HuH-7 (cell line): ENCODE results near the gene HRCT1.
"Not testable (repeated sequence)": the region's sequence is repeated elsewhere in the genome, so short reads cannot be mapped to it uniquely, and the experiment has no call there.

Experiments
- DNase-seq: peaks from one replicate; pipeline ENCODE4 v3.0.0; 2011; ENCODE audit warnings: low spot score

Gene HRCT1

DNA sequence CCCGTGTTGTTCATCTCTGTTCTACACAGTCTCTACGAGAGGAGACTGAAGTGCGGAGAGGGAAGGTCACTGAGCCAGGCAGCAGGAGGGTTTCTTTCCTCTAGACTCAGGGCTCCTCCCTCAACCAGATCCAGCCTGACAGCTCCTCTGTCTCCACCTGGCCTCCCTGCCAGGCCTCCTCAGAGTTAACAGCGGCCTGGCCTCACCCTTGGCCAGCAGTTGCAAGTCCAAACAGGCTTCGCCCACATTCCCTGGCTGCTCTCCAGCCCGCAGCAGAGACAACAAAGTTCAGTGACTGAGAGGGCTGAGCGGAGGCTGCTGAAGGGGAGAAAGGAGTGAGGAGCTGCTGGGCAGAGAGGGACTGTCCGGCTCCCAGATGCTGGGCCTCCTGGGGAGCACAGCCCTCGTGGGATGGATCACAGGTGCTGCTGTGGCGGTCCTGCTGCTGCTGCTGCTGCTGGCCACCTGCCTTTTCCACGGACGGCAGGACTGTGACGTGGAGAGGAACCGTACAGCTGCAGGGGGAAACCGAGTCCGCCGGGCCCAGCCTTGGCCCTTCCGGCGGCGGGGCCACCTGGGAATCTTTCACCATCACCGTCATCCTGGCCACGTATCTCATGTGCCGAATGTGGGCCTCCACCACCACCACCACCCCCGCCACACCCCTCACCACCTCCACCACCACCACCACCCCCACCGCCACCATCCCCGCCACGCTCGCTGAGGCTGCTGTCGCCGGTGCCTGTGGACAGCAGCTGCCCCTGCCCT, at the start of gene HRCT1:
Gene HRCT1, plus strand, starts transcription at position 291 of the 768 bp plus-strand sequence. Its CDS starts 86 bp downstream, at position 377.
- peak; percentile 71 for DNase-seq

DNA sequence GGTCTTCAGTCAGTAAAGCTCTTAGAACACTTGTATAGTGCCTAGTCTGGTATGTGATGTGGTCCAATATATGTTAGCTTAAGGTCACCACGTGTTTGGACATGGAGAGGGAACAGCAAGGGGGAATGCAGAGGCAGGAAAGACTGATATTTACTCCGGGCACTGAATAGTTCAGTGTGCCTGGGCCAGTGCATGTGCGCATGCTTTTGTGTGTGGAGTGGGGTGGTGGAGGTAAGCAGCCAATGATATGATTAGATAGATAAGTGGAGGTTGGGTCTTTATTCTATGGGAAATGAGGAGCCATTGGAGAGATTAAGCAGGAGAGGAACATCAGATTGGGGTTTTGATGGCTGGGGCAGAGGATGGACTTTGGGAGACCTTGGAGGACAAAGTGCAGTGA, 49.8 kb upstream of the HRCT1 start:
- no peak for DNase-seq

DNA sequence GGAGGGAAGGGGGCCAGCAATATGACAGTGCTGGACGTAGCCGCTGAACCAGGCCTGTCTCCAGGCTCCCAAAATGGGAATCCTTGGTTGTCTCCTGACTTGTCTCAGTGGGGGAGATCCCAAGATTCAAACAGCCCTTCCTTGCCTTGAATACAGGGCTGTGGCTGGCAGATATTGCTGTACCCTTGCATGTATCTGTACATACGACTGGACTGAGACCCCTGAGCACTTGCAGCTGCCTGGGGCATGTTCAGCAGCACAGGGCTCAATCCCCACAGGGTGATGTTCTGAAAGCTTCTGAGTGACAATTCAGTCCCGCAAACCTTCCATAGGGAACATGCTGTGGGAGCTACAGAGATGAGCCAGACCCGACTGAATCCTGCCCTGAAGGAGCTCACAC, 49.1 kb upstream of the HRCT1 start:
- no peak for DNase-seq

DNA sequence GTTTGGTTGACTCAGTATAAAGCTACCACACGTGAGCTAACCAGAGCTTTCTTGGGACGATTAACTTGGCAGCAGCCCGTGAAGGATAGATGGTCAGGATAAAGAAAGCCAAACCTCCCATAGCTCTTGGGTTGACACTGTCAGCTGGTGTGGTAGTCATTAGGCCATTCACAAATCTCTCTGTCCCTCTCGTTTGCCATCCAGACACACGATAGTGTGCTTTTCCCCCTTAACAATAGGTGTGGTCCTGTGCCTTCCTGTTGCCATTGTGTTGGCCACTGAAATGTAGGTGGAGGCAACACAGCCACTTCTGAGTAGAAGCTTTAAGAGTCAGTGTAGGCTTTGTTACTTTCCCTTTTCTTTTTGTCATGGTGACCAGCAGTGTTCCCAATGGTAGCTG, 47.5 kb upstream of the HRCT1 start:
- no peak for DNase-seq

DNA sequence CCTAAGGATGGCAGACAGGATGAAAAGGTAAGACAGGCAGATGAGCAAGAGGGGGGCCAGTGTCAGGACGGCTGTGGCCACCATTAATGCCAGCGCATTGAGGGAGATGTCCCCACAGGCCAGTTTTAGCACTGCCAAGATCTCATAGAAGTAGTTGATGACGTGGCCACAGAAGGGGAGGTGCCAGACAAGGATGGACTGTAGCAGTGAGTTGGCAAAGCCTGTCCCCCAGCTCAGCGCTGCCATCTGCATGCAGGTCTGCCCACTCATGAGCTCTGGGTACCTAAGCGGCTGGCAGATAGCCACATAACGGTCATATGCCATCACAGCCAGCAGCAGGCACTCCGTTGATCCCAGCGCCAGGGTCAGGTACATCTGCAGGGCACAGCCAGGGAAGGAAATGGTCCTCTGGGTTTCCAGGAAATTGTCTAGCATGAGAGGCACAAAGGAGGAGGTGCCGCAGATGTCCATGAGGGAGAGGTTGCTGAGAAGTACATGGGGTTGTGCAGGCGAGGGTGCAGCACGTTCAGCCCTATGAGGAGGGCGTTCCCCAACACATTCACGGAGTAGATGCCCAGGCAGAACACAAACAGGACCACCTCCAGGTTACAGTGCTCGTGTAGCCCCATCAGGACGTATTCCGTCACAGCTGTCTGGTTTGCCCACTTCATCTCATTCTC, 46.6 kb upstream of the HRCT1 start:
- no peak for DNase-seq

DNA sequence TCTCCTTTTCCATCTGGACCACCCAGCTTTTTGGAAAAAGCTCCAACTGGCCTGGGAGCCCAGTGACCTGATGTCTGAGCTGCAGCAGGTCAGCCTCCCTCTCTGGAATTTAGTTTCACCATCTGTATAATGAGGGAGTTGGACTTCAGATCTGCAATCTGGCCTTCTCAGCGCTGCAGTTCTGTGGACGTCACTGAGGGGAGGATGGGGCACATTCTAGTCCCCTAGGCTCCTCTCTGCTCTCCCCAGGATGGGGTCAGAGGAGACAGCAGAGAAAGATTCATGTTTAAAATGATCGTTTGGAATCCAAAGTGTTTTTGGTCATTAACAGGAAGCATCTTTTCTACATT, 46.0 kb upstream of the HRCT1 start:
- DNase-seq, result no peak

DNA sequence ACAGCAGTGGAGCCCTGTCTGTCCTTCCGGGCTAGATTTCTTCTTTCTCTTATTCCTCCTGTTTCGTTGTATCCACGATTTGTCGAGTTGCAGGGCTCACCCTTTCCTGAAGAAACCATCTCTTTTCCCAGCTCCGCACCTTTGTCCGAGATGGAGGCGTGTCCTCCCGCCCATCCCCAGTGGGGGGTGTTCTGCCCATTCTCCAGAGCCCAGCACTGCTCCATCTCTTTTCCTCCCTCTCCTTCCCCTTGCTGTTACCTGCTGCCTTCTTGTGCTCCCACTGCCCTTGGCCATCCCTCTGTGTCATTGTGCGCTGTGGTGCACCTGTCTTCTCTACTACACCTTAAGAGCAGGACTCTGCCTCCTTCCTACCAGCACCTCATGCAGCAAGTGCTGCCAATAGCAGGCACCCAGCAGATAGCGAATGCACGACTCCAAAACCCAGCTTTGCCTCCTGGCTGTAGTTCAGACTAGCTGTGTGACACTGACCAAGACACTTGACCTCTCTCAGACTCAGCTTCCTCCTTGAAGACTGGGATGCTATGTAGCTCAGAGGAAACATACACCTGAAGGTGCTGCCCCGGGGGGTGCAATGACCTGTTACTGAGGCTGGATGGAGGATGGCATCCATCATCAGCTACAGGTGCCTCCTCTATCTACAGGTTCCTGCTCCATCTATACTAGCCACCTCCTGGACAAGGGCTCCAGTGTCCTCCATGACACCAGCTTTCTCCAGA, 44.7 kb upstream of the HRCT1 start:
- DNase-seq, result no peak

DNA sequence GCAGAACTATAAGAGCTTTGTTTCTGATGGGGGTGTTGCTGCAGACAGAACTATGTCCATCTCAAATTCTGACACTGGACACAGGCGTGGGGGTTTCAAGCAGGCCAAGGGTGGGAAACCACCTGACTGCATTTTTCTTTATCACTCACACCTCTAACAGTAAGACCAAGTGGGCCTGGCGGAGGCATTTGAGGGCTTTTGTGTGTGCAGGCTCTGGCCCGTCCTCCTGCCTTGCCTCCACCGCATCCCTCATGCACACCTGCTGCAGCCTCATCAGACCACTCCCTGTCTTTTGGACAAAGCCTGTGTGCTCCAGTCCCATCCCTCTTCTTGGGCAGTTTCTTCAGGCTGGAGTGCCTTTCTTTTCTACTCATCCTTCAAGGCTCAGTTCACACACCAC, 43.7 kb upstream of the HRCT1 start:
- no peak for DNase-seq

DNA sequence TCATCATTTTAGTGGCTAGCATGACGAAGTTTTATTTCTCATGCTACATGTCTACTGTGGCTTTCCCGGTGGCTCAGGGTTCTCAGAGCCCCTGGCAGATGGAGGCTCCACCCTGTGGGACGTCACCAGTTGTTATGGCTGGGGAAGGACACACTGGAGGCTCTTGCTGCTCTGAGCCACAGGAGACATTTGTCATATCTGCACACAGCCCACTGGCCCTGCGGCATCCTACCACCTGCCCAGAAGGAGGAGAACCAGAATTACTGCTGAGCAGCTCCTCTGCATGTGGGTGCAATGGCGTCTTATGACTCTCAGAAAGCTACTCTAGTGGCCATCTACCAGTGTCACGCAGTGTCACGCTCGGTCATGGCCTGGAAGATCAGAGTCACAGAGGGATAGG, 42.4 kb upstream of the HRCT1 start:
- no peak for DNase-seq

DNA sequence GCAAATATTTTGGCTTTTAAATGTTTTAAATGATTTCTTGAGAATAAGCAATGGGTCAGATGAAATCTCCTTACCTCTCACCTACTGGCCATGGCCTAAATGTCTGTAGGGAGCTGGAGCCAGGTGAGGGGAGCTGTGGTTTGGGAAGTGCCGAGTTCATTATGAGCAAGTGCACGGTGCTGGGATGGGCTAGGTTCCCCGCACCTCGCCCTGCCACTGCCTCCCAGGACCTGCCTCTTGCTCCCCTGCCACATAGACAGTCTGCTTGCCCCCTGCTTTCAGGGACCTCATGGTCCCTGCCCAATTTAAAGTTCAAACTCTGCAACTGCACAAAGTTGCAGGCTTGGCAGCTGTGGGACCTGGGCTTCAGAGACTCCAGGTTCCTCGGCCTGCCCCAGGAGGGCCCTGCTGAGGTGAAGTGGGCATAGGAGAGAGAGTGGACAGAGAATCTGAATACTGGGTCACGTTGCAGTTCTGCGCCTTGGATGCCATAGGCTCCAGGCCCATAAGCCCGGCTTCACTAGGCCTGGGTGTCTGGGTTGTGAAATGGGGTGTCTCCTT, 41.2 kb upstream of the HRCT1 start:
- no peak for DNase-seq

DNA sequence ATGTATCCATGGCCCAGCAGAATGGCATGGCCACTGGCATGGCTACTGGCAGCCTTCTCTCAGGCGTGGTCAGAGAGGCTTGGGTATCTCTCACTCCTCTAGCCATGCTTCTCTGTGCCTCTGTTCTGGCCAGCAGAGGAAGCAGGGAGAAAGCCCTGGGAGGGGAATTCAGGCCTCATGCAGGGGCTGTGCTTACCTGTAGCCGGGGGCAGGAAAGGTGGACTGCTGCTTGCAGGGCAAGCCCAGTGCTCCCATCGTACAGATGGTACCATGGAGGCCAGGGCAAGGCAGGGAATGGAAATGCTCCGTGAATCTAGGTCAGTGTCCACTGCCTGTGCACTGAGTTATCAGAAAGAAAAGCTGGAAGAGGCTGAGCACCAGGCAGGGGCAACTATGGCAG, 38.5 kb upstream of the HRCT1 start:
- no peak for DNase-seq

DNA sequence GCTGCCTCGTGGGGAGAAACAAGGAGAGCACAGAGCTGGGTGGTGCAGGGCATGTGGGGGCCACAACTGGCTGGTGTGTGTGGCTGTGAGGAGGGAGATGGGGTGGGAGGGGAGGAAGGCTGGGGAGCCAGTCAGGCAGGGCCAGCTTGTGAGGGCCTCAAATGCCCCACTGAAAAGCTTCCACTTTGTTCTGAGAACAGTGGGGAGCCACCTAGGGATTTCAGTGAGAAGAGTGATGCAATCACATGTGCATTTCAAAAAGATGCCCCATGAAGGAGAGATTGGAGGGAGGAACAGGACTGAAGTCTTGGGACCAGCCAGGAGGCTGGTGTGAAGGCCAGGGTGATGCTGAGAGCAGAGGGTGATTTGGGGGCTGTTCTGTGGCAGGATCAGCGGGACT, 37.1 kb upstream of the HRCT1 start:
- DNase-seq, result no peak

DNA sequence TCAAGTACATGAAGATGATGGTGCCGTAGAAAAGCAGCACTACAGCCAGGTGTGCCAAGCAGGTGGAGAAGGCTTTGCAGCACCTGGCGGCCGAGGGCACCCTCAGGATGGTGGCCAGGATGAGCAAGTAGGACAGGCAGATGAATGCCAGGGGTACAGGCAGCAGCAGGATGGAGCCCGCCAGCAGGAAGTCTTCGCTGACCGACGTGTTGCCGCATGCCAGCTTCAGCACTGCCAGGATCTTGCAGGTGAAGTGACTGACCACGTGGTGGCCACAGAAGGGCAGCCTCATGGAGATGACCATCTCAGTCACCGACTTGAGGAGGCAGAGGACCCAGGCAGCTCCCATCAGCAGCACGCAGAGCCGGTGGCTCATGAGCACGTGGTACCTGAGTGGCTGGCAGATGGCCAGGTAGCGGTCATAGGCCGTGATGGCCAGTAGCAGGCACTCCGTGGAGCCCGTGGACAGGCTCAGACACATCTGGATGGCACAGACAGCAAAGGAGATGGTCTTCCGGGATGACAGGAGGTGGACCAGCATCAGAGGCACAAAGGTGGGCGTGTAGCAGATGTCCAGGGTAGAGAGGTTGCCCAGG, 36.3 kb upstream of the HRCT1 start:
- no peak for DNase-seq

DNA sequence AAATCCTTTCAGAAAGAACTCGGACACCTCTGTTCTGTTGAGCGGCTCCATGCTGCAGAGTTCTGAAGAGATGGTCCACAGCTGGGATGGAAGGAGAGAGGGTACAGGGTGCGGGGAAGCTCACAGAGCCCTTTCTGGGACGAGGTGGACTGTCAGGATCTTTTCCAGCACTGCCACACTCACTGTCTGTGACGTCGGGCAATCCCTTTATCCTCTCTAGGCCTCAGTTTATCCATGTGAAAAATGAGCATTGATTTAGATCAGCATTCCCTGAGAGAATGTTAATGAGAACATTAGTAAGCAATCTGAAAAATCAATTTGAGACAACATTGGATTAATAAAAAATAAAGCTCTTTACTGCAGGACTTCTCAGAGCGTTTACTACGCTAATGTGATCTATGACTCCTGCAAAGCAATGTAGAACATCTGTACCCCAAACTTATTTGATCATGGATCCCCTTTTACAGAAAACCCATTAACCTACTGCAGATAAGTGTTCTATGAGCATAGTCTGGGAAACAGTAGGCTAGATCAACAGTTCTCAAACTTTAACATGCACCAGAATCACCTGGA, 35.6 kb upstream of the HRCT1 start, which contains the start of gene OR13J1:
Gene OR13J1, minus strand, starts transcription at position 51 of the 573 bp plus-strand sequence. Its CDS starts 0 bp downstream, at position 51.
- DNase-seq, result no peak

DNA sequence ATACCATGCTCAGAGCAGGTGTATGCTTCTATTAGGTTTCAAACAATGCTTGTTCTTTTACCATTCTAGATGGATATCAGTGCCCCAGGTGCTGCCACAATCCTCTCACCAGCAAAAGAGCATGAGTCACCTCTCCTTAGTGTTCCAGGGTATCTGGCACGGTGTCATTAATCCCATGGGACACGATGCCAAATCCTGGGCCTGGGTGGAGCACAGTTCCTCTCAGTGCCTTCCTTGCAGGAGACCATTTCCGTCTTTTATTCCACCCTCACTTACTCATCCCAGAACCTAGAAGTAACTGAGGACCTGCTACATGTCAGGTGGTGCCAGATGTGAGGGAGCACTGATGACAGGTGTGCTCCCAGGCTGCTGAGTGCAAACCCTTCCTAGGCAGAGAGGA, 34.5 kb upstream of the HRCT1 start:
- no peak for DNase-seq

DNA sequence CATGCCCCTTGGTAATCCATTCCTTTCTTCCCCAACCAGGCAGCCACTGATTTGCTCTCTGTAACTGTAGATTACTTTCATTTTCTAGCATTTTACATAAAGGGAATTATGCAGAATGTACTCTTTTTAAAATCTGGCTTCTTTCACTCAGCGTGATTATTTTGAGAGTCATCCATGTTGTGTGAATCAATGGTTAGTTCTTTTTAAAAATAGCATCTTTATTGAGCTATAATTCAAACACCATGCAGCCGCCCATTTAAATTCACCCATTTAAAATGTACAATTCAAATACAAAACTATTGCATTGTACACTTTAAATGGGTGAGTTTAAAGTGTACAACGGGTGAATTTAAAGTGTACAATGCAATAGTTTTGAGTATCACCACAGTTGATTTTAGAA, 33.5 kb upstream of the HRCT1 start:
- no peak for DNase-seq

DNA sequence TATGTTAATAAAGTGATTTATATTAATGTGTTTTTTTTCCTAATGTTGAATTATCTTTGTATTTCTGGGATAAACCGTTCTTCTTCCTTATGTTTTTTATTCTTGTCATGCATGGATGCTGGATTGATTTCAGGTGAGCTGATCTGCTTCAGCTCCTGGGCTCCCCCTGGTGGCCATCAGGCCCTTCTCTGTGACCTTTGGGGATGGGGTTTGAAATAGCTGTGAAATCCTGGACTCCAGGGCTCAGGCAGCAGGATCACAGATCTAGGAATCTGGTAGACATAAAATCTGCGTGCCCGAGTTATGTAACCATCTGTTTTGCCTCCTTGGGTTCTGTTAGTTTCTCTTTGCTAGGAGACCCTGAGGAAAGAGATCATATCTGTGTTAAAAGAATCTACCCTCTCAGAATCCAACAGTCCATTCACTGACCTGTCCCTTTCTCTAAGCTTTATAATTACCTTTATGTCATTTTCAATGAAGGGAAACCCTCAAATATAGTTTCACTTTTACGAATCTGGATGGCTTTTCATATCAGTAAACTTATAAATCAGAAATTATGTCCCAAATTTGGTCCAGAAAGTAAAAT, 23.6 kb upstream of the HRCT1 start:
- DNase-seq, result peak; percentile 81

DNA sequence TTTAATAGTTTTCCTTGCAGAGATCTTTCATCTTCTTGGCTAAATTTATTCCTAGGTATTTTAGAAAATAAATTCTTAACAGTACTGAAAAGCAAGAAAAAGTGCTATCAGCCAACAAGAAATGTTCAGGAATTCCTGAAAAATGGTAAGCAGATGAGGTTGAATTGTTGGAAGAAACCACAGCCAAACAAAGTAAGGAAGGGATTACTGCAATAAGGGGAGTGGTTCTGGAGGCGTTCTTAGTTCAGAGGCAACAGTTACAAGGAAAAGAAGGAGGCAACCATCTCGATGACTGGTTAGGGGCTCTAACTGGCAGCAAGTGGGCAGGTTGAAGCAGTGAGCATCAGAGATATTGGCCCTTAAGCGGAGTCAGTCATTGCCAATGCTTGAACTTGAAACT, 23.0 kb upstream of the HRCT1 start:
- no peak for DNase-seq

DNA sequence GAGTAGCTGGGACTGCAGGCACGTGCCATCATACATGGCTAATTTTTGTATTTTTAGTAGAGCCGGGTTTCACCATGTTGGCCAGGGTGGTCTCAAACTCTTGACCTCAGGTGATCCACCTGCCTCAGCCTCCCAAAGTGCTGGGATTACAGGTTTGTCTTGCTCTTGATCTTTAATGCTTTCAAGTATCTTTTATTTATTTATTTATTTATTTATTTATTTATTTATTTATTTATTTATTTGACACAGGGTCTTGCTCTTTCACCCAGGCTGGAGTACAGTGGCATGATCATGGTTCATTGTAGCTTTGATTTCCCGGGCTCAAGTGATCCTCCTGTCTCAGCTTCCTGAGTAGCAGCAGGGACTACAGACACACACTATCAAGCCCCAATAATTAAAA, 21.1 kb upstream of the HRCT1 start:
- DNase-seq, result not testable (repeated sequence)

DNA sequence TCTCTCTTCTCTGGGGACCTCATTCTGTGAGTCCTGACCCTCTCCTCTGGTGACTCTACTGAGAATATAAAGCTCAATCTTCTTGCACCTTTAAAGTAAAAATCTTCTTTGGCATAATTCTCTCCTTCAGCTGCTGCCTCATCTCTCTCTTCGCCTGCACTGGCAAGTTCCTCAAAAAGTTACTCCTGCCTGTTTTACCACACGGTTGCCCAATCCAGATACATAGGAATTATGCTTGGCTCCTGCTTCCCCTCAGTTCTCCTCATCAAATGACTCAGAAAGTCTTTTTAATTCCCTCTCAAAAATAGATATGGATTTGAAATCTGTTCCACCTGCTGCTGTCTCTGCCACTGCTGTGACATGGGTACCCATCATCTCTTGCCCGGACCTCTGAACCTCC, 14.4 kb upstream of the HRCT1 start:
- DNase-seq, result no peak

DNA sequence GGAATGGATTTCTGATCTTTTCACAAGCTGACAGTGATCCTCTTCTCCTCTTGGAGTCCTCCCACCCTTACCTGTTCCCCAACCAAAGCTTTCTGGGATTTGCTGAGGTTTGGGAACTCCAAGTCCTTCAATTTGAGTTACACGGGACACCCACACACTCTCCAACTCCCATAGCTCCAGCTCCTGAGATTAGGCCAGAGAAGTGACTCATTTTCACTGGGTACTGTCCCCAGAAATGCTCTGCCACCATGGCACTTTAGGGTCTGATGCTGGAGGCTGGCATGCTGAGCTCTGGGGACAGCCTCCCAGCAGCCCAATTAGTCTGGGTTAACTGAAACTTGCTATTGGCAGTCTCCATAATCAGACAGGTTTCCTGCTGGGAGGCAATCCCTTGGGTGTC, 14.0 kb upstream of the HRCT1 start:
- DNase-seq, result no peak

DNA sequence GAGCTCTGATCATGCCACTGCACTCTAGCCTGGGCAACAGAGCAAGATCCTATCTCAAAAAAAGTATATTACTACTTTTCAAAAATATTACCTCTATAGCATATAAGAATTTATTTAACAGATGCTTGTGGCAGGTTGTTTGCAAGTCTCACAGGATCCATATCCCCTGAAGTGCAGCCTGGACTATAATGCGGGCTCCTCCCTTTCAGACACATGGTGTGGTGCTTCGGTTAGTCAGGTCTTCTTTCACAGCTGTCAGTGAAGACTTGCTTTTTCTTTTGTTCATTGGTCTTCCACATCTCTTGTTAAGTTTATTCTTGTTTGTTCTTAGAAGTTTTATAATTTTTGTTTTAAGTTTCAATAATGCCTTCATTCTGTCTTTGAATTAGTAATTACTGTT, 9.4 kb upstream of the HRCT1 start:
- DNase-seq, result no peak
